ENCODE results near the gene DISC1. TPM values are rescaled to one million over a fixed set of nuclear protein-coding genes. Genes with fewer than 3 reads are reported as not detected.

The DISC1 gene
- total and polyA plus RNA-seq, 2 of the 13 experiments (the other 11 are each of a cell fraction or from before 2014, with no cell fraction given) = 4.2 to 4.6 TPM

DNA sequence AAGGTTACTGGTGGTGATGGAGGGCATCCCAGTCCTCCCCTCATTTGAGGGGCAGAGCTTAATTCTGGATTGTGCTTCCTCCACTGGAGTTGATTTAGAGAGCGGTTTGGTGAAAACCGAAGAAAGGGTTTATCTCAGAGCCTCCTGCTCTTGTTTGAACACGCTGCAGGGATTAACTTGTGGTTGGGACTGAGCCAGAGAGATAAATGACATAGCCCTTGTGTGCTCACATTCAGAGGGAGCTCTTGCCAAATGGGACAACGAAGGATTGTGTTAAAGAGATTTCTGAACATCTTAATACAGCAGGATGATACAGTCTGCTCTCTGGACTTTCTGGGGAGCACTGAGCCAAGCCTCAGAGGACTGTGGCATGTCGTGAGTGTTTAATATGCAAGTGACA is 308.2 kb downstream of the DISC1 start (continued):
- TF ChIP-seq ZNF101 (CRISPR knock-in tag; IDR thresholded peaks at IDR 0.05; ENCODE audit: borderline replicate concordance, low read depth) = no peak
- TF ChIP-seq ZFP37 (CRISPR knock-in tag; IDR thresholded peaks at IDR 0.05; ENCODE audit: borderline replicate concordance) = no peak
- TF ChIP-seq, protein P1, sequence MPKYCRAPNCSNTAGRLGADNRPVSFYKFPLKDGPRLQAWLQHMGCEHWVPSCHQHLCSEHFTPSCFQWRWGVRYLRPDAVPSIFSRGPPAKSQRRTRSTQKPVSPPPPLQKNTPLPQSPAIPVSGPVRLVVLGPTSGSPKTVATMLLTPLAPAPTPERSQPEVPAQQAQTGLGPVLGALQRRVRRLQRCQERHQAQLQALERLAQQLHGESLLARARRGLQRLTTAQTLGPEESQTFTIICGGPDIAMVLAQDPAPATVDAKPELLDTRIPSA (CRISPR knock-in tag; IDR thresholded peaks at IDR 0.05; ENCODE audit: borderline replicate concordance) = no peak
- TF ChIP-seq, protein P2, sequence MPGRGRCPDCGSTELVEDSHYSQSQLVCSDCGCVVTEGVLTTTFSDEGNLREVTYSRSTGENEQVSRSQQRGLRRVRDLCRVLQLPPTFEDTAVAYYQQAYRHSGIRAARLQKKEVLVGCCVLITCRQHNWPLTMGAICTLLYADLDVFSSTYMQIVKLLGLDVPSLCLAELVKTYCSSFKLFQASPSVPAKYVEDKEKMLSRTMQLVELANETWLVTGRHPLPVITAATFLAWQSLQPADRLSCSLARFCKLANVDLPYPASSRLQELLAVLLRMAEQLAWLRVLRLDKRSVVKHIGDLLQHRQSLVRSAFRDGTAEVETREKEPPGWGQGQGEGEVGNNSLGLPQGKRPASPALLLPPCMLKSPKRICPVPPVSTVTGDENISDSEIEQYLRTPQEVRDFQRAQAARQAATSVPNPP (CRISPR knock-in tag; IDR thresholded peaks at IDR 0.05) = no peak
- TF ChIP-seq ZNF629 (CRISPR knock-in tag; conservative IDR thresholded peaks at IDR 0.05) = no peak
- no peak for TF ChIP-seq FOXA1 (IDR thresholded peaks at IDR 0.05)
- TF ChIP-seq FOXA1 (CRISPR knock-in tag; IDR thresholded peaks at IDR 0.05) = peak; percentile 67
- TF ChIP-seq ZNF331 (CRISPR knock-in tag; IDR thresholded peaks at IDR 0.05) = 0 out of 2 replicates have a peak, but pooled peaks have one; percentile 29
- TF ChIP-seq ZNF496 (CRISPR knock-in tag; IDR thresholded peaks at IDR 0.05; ENCODE audit: insufficient replicate concordance) = no peak
- peak; percentile 8; the same call in 1 of the 2 replicates for TF ChIP-seq SMARCC2 (IDR thresholded peaks at IDR 0.05)
- peak; percentile 82 for TF ChIP-seq ZNF263 (CRISPR knock-in tag; IDR thresholded peaks at IDR 0.05)
- no peak for TF ChIP-seq ZBTB38 (CRISPR knock-in tag; IDR thresholded peaks at IDR 0.05)
- no peak for TF ChIP-seq ZNF564 (CRISPR knock-in tag; IDR thresholded peaks at IDR 0.05)
- peak in 1 of 2 experiments; percentile 51; a peak in 1 of 4 replicates for TF ChIP-seq EP300 (IDR thresholded peaks at IDR 0.05; ENCODE audit: low read depth in 2 of 2, low read length in 2 of 2)
- no peak for TF ChIP-seq EP300 (CRISPR knock-in tag; IDR thresholded peaks at IDR 0.05; ENCODE audit: borderline replicate concordance)
- TF ChIP-seq CREB1 (IDR thresholded peaks at IDR 0.05) = no peak
- TF ChIP-seq CREB1 (CRISPR knock-in tag; IDR thresholded peaks at IDR 0.05) = no peak
- peak; percentile 19; the same call in 1 of the 2 replicates for TF ChIP-seq NCOA2 (CRISPR knock-in tag; IDR thresholded peaks at IDR 0.05)
- no peak for TF ChIP-seq ZNF253 (CRISPR knock-in tag; IDR thresholded peaks at IDR 0.05; ENCODE audit: borderline replicate concordance)
- TF ChIP-seq PITX1 (CRISPR knock-in tag; IDR thresholded peaks at IDR 0.05) = peak; percentile 96
- no peak for TF ChIP-seq MEF2D (CRISPR knock-in tag; IDR thresholded peaks at IDR 0.05)
- no peak for TF ChIP-seq ZNF841 (CRISPR knock-in tag; IDR thresholded peaks at IDR 0.05; ENCODE audit: borderline replicate concordance)
- TF ChIP-seq YEATS2 (CRISPR knock-in tag; IDR thresholded peaks at IDR 0.05; ENCODE audit: borderline replicate concordance) = no peak
- TF ChIP-seq ZFY (CRISPR knock-in tag; IDR thresholded peaks at IDR 0.05) = no peak
